Activated CD8-positive, alpha-beta memory T cell treated with anti-CD3 and anti-CD28 coated beads, Interleukin-2, amount 50 U/mL, for 24 hours (primary cell): ENCODE results near the gene ELMO3.
A peak's percentile ranks its signal among the peaks of the same experiment; 100 is the strongest.

Experiments used
- DNase-seq: peaks from one replicate; pipeline ENCODE4 v3.0.0-alpha.2; 2020; ENCODE audit errors: extremely low read depth

The ELMO3 gene

DNA sequence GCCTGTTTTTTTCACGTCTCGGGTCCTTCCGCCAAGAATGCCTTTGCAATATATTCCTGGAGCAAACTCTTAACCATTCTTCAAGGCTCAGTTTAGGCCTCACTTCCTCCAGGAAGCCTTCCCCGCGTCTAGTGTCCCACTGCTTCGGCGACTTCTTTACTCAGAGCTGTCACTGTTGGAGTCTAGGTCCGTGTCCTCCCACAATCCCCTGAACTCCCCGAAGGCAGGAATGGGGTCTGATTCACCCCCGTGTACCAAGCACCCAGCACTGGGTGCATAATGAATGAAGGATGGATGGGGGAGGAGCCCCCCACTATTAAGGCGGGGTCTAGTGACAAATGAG, 15.7 kb upstream of the ELMO3 start:
- DNase-seq: no peak

DNA sequence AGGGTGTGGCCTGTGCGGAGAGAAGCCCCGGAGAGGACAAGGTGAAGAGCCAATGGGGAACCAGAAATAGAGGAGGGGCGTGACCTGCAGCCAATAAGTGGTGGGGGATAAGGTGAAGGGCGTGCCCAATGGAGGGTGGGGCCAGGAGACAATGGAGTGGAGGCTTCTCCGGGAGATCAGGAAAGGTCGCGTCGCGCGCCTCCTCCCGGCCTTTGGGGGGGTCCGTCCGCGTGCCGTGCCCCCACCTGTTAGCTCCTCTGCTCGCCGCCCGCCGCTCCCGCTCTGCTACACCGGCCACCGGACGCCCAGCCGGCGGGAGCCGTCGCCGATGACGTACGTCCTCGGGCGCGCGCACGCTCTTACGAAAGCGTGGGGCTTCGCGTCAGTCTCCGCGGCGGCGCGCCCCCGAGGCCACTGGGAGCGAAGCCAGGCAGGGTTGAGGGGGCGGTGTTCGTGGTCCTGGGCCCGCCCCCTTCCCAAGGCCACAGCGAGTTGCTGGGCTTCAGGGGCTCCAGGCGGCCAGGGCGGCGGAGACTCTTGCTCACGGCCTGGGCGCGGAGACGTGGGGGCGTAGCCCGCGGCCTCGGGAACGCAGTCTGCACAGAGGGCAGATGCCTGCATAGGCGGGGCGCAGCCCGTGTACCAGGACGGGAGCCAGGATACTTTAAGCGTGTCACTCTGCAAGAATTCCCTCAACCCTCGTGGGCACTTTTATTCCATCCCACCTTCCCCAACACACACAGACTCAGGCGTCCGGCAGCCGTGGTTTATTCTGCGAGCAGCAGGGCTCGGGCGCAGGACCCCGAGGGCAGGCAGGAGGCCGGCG, 15.1 kb upstream of the ELMO3 start, which contains the start of gene MATCAP1:
MATCAP1 (minus strand) TSS at position 337 of the 826 bp plus-strand sequence. CDS start 3,353 bp downstream, outside the sequence.
- peak; percentile 89 for DNase-seq

DNA sequence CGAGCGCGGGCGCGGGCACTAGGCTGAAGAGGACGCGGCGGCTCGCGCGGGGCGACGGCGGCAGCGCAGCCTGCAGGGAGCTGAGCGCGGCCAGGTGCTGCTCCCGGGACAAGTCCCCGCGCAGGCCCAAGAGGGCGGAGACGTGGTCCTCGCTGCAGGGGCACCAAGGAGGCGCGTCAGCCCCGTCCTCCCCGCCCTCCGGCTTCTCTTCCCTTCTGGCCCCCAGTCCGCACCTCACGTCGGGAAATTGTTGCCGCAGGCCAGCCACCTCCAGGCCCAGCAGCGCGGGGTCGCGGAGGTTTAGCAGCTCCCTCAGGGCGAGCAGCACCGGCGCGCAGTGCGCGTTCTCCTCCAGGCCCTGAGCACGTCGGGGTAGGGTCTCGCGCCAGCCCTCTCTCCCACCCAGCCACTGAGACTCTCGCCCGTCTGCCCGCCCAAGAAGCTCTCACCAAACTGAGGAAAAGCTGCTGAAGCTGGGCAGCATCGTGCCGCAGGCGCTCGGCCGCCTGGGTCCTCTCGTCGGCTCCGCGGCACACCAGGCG, 14.4 kb upstream of the ELMO3 start:
- no peak for DNase-seq

DNA sequence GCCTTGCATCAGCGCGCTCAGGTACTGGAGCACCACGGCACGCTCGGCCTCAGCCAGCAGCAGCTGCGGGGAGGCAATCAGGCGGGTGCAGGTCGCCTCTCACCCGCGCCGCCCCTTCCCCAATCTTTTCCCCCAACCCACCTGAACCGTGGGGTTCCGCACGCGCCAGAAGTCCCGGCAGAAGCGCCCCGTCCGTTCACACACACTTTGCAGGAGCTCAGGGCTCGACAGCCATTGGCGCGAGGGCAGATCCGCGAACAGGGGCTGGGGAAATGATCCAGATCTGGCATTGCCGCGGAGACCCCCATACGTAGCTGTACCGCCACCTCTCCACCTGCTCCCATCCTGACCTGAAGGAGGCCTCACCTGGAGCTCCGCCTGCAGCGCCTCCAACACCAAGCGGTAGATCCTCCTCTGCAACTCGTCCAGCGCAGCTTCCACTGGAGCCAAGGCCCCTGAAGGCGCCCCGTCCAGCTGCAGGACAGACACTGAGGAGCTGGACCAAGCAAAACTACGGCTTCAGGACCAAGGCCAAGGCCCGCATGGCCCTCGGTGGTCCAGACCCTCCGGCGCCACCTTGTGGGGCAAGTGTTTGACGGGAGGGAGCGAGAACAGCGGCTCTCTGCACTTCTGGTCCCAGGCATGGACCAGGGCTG, 13.8 kb upstream of the ELMO3 start:
- DNase-seq: peak; percentile 62

DNA sequence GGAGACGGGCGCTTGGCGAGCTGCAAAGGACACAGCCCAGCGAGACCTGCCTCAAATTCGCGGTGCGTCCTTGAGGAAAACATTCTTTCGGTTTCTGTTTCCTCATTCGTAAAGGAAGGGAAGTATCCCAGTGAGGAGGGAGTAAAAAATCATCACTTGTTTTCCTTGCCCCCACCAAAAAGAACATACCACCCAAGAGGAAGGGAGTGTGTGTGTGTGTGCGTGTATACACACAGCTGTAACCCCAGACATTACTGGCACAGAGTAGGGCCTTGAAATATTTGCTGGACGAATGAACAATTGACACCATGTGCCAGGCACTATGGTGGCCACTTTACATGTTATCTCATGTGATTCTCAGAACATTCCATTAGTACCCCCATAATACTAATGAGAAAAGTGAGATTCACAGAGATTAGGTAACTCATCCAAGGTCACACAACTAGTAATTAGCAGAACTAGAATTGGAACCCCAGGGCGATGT, 13.2 kb upstream of the ELMO3 start:
- DNase-seq: no peak

DNA sequence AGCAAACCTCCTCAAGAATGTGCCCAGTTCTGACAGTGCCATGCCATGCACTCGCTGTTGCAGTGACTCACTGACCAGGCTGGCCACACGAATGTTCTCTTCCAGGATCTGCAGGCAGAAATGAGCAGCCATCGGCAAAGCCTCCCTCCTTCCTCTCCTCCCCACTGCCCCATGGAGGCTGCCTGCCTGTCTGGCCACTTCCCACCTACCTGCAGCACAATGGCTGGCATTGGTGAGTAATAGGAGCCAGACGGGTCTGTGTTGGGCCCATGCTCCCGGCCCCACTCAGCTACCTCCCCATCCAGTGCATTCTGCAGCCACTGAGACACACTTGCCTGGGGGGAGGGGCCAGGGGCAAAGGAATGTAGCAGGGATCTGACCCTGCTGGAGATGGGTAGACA, 12.4 kb upstream of the ELMO3 start:
- DNase-seq: no peak

DNA sequence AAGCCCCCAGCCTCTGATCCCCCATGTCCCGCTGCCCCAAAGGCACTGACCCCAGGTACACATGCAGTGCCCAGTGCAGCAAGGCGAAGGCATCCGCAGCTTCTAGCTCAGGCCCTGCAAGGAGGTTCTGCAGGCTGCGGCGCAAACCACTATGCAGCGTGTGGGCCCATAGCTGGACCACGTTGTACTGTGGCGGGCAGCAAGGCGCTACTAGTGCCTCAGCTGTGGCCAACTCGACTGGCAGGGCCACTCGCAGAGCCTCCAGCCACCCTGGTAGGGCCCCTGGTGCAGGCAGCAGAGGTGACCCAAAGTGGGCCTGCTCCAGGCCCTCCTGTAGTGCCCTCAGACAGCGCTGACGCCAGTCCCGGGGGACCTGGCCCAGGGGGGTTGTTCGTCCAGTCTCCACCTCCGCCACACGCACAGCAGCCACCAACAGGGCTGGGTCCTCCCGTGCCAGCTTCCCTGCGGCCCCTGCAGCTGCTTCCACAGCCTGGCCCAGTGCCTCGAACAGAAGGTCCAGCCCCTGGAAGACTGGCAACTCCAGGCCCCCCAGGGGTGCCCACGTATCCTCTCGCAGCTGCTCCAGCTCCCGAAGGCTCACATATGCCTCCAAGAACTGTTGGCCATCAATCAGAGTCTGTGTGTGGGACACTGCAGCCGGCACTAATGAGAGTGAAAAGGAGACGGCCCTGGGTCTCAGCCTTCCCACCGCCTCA, 11.6 kb upstream of the ELMO3 start:
- DNase-seq: no peak

DNA sequence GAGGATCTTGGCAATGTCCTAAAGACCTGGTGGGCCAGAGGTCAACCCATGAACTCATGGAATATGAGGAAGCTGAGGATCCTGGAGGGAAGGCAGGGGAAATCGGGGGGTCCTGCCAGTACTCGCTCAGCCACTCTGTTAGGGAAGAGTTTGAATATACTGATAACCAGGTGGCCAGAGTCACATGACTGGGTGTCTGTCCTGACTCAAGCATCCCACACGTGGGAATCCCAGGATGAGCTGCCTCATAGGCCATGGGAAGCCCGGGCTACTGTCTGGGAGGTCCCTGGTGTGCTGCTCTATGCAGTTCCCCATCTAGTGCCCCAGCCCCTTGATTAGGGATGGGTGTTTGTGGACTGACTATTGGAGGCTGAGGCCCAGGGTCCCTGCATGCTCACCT, 10.6 kb upstream of the ELMO3 start:
- no peak for DNase-seq

DNA sequence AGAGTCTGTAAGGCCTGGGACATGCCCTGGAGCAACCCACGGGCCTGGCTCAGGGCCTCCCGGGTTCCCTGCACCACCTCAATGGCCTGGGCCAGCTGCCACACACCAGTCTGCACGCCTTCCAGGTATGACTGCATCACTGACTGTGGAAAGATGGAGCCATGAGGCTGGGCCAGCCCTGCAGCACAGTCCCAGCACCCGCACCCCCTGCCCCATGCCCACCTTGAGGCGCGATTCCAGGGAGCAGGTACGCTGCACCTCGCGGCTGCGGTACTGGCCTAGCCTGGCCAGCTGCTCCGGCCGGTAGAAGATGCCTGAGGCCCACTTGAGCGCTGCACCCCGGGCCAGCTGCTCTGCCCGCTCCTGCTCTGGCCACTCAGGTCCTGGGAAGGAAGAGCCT, 10.1 kb upstream of the ELMO3 start:
- DNase-seq: no peak

DNA sequence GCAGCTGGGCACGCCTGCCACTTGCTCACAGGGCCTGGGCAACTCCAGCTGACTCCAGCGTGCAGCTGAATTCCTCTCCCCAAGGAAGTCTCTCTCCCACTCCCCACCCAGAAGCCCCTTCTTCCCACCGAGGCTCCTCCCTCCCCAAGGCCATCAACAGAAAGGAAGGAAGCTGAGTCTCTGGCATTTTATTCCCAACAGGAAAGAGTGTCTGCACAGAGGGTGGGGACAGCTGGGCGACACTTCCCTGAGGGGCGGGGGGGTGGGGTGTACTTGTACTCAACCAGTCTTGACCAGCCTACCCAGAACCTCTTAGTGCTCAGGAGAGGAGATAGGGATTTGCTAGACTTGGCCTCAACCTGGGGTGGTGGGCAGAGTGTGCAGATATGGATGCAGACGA, 8.9 kb upstream of the ELMO3 start, which contains the start of gene EXOC3L1:
EXOC3L1 (minus strand) TSS at position 96 of the 400 bp plus-strand sequence. CDS start 460 bp downstream, outside the sequence.
- DNase-seq: no peak

DNA sequence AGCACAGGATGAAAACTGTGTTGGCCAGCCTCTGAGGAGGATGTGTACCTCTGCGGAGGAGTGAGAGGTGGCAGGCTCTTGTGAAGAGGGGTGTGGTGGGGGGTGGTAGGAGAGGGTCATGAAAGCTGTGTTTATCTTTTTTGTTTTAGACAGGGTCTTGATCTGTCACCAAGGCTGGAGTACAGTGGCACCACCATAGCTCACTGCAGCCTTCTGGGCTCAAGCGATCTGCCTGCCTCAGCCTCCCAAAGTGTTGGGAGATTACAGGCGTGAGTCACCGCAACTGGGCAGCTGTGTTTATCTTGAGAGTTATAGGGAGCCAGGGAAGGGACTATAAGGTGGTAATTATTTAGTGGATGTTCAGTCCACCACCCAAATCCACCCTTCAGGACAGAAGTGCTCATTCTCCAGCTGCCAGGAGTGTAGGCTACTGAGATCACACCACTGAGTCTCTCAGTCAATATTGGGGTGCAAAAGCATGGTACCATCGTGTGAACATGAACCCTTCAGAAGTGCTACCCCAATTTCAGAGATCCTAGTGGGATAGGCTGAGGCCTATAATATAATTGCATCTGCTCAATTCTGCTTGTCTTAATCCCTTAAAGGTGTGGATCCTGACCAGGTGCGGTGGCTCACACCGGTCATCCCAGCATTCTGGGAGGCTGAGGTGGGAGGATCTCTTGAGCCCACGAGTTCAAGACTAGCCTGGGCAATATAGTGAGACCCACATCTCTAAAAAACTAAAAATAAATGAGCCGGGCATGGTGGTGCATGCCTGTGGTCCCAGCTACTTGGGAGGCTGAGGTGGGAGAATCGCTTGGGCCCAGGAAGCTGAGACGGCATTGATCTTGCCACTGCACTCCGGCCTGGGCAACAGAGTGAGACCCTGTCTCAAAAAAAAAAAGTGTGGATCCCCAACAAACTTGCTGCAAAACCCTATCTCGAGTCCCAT, 8.2 kb upstream of the ELMO3 start:
- no peak for DNase-seq

DNA sequence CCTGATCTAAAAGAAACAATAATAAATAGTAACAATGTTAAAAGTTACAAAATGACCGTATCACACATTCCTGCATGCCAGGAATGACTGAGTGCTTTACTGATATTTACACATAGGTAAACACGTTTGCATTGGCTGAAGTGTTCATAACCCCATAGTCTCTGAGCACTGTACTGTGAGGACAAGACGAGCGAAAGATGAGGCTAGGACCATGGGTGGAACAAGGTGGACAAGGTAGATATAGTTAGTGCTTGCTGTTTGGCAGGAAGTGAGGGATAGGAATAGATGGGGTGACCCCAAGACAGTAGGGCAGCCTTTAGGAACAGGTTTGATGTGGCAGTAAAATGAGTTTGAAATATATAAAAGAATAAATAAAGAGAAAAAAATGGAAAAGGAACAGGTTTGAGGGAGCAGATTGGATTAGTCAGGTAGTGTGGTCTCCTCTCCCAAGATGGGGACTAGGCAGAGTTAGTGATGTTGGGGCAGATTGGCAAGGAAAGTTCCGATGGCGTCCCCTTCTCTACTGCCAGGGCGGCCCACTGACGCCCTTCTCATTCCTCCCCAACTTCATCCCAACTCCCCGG, 7.4 kb upstream of the ELMO3 start:
- DNase-seq: no peak

DNA sequence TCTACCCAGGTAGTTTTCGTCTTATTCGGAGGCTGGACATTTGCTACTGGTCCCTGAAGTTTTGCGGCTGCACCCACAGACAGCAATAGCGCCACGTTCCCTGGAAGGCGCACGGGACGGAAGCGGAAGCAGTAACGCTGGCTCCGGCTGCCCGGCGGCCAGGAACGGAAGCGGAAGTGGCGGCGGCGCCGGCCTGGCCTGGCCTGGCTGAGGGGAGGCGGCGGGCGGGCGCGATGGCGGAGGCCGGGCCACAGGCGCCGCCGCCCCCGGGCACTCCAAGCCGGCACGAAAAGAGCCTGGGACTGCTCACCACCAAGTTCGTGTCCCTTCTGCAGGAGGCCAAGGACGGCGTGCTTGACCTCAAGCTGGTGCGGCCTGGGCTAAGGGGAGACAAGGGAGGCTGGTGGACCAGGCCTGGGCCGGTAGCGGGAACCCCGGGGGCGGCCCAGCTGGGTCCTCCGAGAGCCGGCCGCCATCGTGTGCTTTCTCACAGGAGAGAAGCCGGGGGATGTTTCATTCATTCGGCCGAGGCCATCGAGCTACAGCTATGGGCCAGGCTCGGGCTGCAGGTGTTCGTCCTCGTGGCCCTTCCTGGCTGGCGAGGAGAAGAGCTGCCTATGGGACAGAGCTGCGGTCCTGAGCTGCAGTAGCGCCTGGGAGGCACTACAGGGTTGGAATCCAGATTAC, 6.8 kb upstream of the ELMO3 start, which contains the start of gene E2F4:
E2F4 (plus strand) TSS at position 161 of the 687 bp plus-strand sequence; CDS start at position 234, 73 bp downstream.
- DNase-seq: peak; percentile 75

DNA sequence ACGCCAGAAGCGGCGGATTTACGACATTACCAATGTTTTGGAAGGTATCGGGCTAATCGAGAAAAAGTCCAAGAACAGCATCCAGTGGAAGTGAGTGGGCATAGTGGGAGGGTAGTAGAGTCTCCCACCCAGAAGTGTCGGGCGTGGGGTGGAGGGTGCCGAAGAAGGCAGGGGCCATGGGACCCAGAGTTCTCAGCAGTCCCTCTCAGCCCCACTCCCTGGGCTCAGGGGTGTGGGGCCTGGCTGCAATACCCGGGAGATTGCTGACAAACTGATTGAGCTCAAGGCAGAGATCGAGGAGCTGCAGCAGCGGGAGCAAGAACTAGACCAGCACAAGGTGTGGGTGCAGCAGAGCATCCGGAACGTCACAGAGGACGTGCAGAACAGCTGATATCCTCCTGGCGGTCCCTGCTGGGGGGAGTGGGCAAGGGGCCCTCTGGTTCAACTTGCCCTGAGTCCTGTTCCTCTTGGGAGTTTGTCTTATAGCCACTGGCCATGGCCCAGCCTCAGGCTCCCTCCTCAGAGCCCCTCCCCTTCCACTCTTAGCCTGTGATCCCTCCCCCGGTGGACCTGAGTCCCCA, 6.1 kb upstream of the ELMO3 start:
- DNase-seq: no peak

DNA sequence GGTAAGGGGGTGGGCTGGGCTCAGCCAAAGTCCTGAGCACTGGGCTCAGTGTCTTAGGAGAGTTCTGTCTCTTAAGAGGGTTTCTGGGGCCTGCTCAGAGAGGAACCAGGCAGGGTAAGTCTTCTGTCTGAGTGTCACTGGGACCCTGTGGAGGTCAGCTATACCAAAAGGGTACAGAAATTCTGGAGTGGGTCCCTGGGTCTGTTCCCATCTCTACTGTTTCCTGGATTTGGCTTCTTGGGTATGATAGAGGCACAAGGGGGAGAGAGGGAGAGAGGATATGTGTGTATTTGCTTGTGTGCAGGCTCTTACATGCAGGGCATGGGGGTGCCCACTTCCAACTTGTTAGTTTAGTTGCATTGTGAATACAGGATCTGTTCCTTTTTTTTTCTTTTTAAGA, 5.4 kb upstream of the ELMO3 start:
- no peak for DNase-seq

DNA sequence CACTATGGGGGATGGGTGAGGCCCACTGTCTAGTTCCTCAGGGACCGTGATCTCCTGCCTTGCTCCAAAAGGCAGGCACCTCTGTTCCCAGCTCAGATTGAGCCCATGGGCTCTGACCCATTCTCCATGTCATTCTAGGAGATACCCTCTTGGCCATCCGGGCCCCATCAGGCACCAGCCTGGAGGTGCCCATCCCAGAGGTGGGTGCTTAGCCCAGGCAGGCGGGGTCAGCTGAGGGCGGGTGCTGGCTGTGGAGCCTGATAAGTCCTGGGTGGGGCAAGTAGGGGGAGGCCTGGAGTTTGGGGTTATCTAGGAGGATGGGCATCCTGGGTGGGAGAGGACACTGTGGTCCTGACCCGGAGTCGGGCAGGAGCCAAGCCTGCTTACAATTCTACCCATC, 4.7 kb upstream of the ELMO3 start:
- DNase-seq: no peak

DNA sequence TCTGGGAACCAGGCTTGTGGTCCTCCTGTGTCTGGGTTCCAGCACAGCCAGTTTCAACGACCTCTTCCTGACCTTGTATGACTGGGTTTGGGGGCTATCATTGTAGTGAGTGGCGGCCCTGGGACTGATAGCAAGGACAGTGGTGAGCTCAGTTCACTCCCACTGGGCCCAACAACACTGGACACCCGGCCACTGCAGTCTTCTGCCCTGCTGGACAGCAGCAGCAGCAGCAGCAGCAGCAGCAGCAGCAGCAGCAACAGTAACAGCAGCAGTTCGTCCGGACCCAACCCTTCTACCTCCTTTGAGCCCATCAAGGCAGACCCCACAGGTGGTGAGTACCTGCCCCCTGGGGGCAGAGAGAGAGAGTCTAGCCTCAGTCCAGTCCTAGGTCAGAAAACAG, 3.3 kb upstream of the ELMO3 start:
- no peak for DNase-seq

DNA sequence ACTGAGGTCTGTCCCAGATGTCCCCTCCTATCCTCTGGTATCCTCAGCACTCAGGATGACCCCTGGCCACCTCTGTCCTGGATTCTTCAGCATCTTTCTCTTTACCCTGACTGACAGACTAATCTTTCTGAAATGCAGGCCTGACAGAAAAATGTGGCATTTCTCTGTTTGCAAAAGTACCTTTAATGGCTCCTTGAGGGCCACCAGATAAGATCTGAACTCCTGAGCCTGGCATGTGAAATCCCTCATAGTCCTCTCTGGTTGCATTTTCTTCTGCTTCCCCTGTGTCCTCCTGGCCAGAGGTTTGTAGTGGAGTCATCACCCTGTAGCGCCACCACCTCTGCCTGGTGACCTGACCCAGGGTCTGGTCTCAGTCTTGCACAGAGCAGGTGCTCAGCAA, 2.0 kb upstream of the ELMO3 start:
- no peak for DNase-seq

DNA sequence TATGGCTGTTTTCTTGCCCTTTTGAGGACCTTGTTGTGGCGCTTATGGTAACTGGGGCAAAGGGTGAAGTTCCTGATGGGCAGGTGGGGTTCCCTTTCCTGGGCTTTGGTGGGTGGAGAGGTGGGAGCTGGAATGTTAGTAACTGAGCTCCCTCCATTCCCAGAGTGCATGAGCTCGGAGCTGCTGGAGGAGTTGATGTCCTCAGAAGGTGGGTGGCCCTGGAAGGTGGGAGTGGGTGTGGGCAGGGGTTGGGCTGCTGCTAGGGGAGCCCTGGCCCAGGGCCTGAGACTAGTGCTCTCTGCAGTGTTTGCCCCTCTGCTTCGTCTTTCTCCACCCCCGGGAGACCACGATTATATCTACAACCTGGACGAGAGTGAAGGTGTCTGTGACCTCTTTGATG, 1.2 kb upstream of the ELMO3 start:
- DNase-seq: no peak
